Measurements from ENCODE around the gene KCNN3.

Gene KCNN3

GRCh38 chr1:154753426-154753825 is 116.7 kb downstream of the KCNN3 start:
- H3K4me3 ChIP-seq (replicated peaks in 1 of 2; ENCODE audit: low read depth in 2 of 2, low read length in 2 of 2) = no peak overlapping the region
- DNase-seq (ENCODE audit: low read depth in 2 of 2) = no peak
- TF ChIP-seq CTCF (IDR thresholded peaks at IDR 0.05; ENCODE audit: low read depth, low read length) = no peak

- DNase-seq (ENCODE audit: low read depth in 2 of 2) = no peak
- H3K4me3 ChIP-seq (replicated peaks in 1 of 2; ENCODE audit: low read depth in 2 of 2, low read length in 2 of 2) = no peak overlapping the region
- TF ChIP-seq CTCF (IDR thresholded peaks at IDR 0.05; ENCODE audit: low read depth, low read length) = no peak
Observed at GRCh38 chr1:154752273-154753030, 117.6 kb downstream of the KCNN3 start.

GRCh38 chr1:154751690-154752089 is 118.4 kb downstream of the KCNN3 start:
- peak; percentile 84 to 88 for DNase-seq (ENCODE audit: low read depth in 2 of 2)
- H3K4me3 ChIP-seq (replicated peaks in 1 of 2; ENCODE audit: low read depth in 2 of 2, low read length in 2 of 2) = no peak overlapping the region
- no peak for TF ChIP-seq CTCF (IDR thresholded peaks at IDR 0.05; ENCODE audit: low read depth, low read length)

- no peak for DNase-seq (ENCODE audit: low read depth in 2 of 2)
- H3K4me3 ChIP-seq (replicated peaks in 1 of 2; ENCODE audit: low read depth in 2 of 2, low read length in 2 of 2) = no peak overlapping the region
- no peak for TF ChIP-seq CTCF (IDR thresholded peaks at IDR 0.05; ENCODE audit: low read depth, low read length)
Observed at GRCh38 chr1:154750681-154751665, 119.1 kb downstream of the KCNN3 start.

GRCh38 chr1:154749078-154749760 is 120.9 kb downstream of the KCNN3 start:
- DNase-seq (ENCODE audit: low read depth in 2 of 2) = peak; percentile 68 to 80
- peak; percentile 57 for TF ChIP-seq CTCF (IDR thresholded peaks at IDR 0.05; ENCODE audit: low read depth, low read length)
- no peak overlapping the region for H3K4me3 ChIP-seq (replicated peaks in 1 of 2; ENCODE audit: low read depth in 2 of 2, low read length in 2 of 2)

GRCh38 chr1:154748405-154748775 is 121.7 kb downstream of the KCNN3 start:
- no peak for TF ChIP-seq CTCF (IDR thresholded peaks at IDR 0.05; ENCODE audit: low read depth, low read length)
- DNase-seq (ENCODE audit: low read depth in 2 of 2) = no peak
- no peak overlapping the region for H3K4me3 ChIP-seq (replicated peaks in 1 of 2; ENCODE audit: low read depth in 2 of 2, low read length in 2 of 2)
